K562 (cell line): ENCODE results near the gene LILRA5.

Experiments
- CTCF ChIP-seq, 3 experiments: IDR thresholded peaks in 2 of 3; conservative IDR thresholded peaks in 1 of 3; 2 replicates each; pipeline ENCODE4 v1.5.1; 2011 to 2012; ENCODE audit warnings: low read length in 3 of 3, mild to moderate bottlenecking in 3 of 3, control low read depth in 2 of 3, improper control_type of control experiment in 1 of 3, inconsistent platforms in 1 of 3, low read depth in 1 of 3, mixed read lengths in 1 of 3, moderate library complexity in 1 of 3; ENCODE audit not compliant: insufficient read depth in 2 of 3
- ETS1 ChIP-seq: conservative IDR thresholded peaks from 2 replicates; pipeline ENCODE4 v1.6.1; 2011; ENCODE audit warnings: low read depth, mild to moderate bottlenecking, low read length; ENCODE audit not compliant: control insufficient read depth
- NCOA4 ChIP-seq: fragments of 450-650 bp; IDR thresholded peaks from 2 replicates; pipeline ENCODE4 v1.6.1; 2018; ENCODE audit warnings: mild to moderate bottlenecking; ENCODE audit not compliant: partially characterized antibody
- PML ChIP-seq: IDR thresholded peaks from 2 replicates; pipeline ENCODE4 v1.6.1; 2012; ENCODE audit warnings: low read length, inconsistent platforms
- POLR2A ChIP-seq: fragments of 450-650 bp; conservative IDR thresholded peaks from 2 replicates; pipeline ENCODE4 v1.6.1; 2016
- RFX5 ChIP-seq: IDR thresholded peaks from 2 replicates; pipeline ENCODE4 v1.6.1; 2011; ENCODE audit warnings: low read depth, mild to moderate bottlenecking, improper control_type of control experiment, low read length
- USF2 ChIP-seq: sonication (generic); formaldehyde crosslinking; IDR thresholded peaks from 2 replicates; pipeline ENCODE4 v1.5.0; 2020; ENCODE audit warnings: missing genetic modification reagents
- ZKSCAN1 ChIP-seq: fragments of 150-350 bp; IDR thresholded peaks from 2 replicates; pipeline ENCODE4 v1.6.1; 2016; ENCODE audit warnings: low read depth, low read length
- ZNF408 ChIP-seq: fragments of 250-450 bp; sonication (Bioruptor Pico); IDR thresholded peaks from 2 replicates; pipeline ENCODE4 v1.4.0; 2020; ENCODE audit warnings: low read depth, mild to moderate bottlenecking, moderate library complexity
- ZNF639 ChIP-seq, 2 experiments: fragments of 200-800 bp in 1 of 2; sonication (Bioruptor generic) in 1 of 2; sonication (generic) in 1 of 2; formaldehyde crosslinking in 1 of 2; IDR thresholded peaks in 1 of 2; conservative IDR thresholded peaks in 1 of 2; 2 replicates each; pipeline versions ENCODE4 v1.5.0 to v1.6.1; 2016 to 2020; ENCODE audit warnings: missing compliant biosample characterization in 1 of 2, missing genetic modification characterization in 1 of 2, missing genetic modification reagents in 1 of 2
- ZNF79 ChIP-seq: fragments of 250-450 bp; sonication (Bioruptor Pico); IDR thresholded peaks from 2 replicates; pipeline ENCODE4 v1.4.0; 2020; ENCODE audit warnings: low read depth, mild to moderate bottlenecking, moderate library complexity

GRCh38 chr19:54339646-54340358 lies 26.8 kb upstream of the LILRA5 start:
- TF ChIP-seq USF2 (CRISPR knock-in tag): no peak
- no peak for TF ChIP-seq RFX5
- TF ChIP-seq ETS1: no peak
- TF ChIP-seq ZNF639 (CRISPR knock-in tag; conservative IDR thresholded peaks at IDR 0.05 in 1 of 2, IDR thresholded peaks at IDR 0.05 in 1 of 2): no peak
- TF ChIP-seq ZKSCAN1: no peak
- TF ChIP-seq POLR2A: no peak
- TF ChIP-seq CTCF (IDR thresholded peaks at IDR 0.05 in 2 of 3, conservative IDR thresholded peaks at IDR 0.05 in 1 of 3; ENCODE audit: insufficient read depth in 2 of 3, low read depth in 1 of 3, low read length in 3 of 3): no peak
- no peak for TF ChIP-seq PML
- no peak for TF ChIP-seq ZNF79
- no peak for TF ChIP-seq NCOA4
- TF ChIP-seq ZNF408 (CRISPR knock-in tag): no peak
